HG03469 (cell line): ENCODE measurements around the gene RAI1.
"Not testable (repeated sequence)": the region's sequence is repeated elsewhere in the genome, so short reads cannot be mapped to it uniquely, and the experiment has no call there.

Experiments
- ATAC-seq: cut with Tn5 transposase; IDR thresholded peaks from one replicate; pipeline ENCODE4 v1.9.1; 2021; ENCODE audit warnings: mild to moderate bottlenecking, moderate library complexity, moderate number of reproducible peaks; ENCODE audit not compliant: unreplicated experiment

RAI1 gene

DNA sequence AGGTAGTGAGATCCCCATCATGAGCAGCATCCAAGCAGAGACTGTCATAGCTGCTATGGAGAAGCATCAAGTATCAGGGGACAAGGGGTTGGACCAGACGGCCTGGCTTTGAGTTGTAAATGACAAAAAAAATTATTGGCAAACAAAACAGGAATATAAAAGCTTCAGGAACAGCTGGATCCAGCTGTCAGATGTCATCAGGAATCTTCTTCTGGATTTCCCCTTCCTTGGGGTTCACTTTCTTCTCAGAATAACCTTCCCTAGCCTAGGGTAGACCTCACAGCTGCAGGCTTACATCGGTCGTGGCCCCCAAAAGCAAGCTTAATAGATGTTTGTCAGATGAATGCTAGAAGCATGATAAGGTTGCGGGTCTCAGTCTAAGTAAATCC lies 17.2 kb upstream of the RAI1 start:
- no peak for ATAC-seq

DNA sequence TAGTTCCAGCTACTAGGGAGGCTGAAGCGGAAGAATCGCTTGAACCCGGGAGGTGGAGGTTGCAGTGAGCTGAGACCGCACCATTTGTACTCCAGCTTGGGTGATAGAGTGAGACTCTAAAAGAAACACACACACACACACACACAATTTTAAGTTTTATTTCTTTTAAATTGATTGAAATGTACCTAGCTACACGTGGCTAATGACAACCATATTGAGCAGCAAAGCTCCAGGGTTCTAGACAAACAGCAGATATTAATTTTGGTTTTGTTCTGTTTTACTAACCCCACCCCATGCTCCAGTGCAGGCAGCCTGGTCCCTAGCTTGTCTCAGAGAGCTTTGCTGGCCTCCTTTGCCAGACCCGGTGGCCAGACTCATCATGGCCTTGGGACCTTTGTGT lies 16.0 kb upstream of the RAI1 start:
- no peak for ATAC-seq

DNA sequence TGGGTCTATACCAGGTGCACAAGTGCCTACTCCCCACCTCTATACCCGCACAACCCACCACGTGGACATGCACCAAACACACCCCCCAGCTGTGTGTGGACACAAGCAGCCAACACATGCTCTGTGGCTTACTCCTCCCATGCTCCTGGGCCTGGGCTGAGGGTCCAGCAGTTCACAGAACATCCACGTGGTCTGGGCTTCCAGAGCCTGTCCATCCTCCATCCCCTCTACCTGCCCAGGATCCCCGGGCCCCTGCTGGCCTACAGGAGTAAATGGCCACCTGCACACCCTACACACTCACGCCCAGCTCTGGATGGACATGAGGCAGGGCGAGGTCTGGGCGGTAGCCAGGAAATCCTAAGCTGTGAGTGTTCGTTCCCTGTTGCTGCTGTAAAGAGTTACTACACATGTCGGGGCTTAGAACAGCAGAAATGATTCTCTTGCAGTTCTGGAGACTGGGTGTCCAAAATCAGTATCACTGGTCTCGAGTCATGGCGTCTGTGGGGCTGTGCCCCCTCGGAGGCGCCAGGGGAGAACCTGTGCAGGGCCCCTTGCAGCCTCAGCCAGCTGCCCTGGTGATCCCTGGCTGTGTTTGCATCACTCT lies 15.0 kb upstream of the RAI1 start:
- no peak for ATAC-seq

DNA sequence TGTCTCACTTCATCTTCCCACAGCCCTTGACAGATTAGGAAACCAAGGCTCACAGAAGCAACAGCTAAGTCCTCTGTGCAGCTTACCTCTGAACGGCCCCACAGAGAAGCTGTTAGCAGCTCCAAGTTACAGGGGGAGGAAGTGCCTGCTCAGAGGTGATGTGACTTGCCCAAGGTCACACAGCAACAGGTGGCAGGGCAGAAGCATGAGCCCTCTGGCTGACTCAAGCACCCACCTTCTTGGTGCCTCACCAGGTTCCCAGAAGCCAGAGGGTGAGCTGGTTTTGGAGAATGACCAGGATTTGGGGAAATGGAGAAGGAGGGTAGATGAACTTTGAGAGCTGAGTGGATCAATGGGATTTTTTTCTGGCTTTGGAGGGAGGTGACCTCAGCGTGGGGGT lies 14.0 kb upstream of the RAI1 start:
- no peak for ATAC-seq

DNA sequence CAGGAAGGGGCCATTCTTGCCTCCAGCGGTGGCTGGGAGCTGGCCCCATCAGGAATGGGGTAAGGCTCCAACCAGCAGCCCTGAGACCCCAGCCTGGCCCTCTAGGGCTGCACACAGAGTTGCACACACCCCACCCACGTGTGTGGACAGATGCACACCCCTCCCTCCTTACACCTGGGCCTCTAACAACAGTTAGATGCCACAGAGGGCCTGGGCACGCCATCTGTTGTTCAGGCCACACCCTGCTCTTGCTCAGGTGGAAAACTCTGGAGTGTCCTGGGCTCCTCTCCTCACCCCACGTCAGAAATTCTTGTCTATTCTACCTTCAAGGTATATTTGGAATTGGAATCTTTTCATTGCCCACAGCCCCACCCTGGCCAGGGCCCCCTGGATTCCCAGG lies 13.3 kb upstream of the RAI1 start:
- ATAC-seq = no peak

DNA sequence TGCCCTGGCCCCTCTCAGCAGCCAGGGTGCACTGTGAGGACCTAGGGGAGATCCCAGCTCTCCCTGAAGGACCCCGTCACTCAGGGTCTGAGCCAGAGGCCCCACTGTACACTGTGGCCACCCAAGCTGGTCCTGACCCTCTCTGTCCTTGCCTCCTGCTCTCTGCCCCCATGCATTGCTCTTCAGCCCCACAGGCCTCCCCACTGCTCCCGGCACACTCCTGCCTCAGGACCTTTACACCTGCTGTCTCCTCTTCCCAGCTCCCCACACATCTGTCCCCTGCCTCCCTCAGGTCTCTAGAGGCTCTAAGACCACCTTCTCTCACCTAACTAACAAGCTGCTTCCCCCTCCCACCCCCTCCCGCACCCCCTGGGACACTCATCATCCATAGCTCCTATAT lies 12.9 kb upstream of the RAI1 start:
- no peak for ATAC-seq

DNA sequence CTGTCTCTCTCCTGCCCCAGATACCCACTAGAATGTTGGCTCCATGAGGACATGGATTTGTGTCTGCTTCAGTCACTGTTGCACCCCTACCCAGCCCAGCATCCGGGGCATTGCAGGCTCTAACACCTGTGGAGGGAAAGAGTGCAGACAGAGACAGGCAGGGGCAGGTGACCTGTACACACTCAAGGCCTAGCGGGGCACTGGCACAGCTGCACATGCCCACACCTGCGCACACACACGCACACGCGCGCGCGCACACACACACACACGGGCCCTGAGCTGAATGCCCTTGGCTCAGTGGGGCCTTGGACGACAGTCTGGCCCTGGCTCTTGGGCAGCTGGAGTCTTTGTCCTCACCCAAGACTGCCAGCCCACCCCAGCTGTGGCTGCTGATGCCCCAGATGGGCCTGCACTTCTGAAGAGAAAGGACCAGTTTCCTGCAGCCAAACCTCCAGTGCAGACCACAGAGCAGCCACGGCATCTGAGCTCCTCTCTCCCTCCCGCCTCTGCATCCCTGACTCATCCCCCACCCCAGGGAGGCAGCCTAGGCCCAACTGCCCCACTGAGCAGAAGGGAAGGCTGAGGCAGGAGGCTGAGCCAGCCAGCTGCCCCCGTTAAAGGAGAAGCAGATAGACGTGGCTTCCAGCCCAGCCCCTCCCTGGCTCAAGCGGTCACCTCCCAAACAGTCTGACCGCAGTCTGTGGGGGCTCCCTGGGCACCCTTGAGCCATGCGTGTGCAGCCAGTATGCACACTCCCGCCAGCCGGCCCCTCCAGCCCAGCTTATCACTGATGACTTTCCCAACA lies 12.3 kb upstream of the RAI1 start:
- ATAC-seq = no peak

DNA sequence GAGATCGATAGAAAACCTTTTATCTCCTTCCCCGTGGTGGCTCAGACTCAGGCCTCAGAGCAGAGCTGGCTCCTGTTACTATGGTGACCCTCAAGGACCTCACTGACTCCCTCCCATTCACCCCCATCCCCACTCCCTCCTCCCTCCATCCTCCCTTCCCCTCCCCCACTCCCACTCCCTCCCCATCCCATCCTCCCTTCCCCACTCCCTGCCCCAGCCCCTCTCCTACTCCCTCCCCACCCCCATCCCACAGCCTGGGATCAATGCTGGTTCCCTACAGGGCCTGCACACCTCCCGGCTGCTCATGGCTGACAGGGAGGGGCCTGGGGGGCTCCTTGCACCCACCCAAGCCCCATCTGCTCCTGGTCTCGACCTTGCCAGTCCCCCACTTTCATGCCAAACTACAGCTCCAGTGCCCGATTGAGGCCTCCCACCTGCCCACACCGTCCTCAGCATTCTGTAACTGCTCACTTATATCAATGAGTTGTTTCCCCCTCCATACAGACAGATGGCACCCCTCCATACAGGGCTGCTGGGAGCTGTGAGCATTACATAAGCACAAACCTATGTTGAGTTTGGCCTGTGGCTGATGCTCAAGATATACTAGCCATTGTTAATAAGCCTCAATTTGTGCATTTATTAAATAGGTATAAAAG lies 11.6 kb upstream of the RAI1 start:
- ATAC-seq = no peak

DNA sequence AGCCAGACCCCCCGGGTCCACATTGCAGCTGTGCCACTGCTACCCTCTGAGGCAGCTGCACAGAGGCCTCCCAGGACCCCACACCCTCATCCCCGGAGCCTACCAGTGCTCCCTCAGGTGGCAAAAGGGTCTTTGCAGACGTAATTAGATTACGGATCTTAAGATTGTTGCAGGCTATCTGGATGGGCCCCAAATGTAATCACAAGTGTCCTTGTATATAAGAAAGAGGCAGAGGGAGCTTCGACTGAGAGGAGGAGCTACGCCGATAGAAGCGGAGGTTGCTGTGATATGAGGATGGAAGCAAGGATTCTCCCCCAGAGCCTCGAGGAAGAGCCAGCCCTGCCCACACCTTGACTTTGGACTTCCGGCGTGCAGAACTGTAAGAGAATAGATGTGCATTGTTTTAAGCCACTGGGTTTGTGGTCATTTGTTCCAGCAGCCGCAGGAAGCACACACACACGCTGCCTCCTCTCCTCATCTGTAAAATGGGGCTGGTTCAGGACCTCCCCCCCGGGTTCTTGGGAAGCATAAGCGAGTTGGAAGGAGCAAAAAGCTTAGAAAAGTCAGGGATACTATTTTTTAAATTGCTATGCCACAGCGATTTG lies 10.5 kb upstream of the RAI1 start:
- ATAC-seq = no peak

DNA sequence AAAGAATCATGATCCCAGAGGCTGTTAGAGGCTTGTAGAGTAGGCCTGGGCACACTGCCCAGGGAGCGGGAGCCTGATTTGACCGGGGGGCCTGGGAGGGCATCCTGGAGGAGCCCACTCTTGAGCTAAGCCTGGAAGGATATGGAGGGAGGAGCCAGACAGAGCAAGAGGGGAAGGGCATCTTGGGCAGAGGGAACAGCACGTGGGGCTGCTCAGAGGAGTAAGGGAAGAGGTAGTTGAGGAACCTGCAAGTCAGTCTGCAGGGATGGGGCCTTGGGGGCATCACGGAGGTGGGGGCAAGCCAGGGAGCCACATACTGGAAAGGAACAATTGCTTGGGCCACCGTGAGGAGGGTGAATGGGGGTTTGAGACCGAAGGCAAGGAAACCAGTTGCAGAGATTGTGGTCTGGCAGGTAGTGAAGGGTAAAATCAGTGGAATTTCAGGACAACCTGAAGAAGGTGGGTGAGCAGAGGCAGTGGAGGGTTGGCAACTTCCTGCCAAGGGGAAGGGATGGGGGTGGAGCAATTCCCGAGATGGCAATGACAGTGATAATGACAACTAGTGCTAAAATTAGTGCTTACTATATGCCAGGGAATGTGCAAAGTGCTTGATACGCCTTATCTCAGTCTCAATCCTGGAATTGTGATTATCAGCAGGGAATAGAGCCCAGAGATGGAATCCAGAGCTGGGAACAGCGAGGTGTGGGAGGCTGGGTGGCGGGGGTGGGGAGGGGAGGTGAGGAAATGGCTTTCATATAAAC lies 9.7 kb upstream of the RAI1 start:
- ATAC-seq = no peak

DNA sequence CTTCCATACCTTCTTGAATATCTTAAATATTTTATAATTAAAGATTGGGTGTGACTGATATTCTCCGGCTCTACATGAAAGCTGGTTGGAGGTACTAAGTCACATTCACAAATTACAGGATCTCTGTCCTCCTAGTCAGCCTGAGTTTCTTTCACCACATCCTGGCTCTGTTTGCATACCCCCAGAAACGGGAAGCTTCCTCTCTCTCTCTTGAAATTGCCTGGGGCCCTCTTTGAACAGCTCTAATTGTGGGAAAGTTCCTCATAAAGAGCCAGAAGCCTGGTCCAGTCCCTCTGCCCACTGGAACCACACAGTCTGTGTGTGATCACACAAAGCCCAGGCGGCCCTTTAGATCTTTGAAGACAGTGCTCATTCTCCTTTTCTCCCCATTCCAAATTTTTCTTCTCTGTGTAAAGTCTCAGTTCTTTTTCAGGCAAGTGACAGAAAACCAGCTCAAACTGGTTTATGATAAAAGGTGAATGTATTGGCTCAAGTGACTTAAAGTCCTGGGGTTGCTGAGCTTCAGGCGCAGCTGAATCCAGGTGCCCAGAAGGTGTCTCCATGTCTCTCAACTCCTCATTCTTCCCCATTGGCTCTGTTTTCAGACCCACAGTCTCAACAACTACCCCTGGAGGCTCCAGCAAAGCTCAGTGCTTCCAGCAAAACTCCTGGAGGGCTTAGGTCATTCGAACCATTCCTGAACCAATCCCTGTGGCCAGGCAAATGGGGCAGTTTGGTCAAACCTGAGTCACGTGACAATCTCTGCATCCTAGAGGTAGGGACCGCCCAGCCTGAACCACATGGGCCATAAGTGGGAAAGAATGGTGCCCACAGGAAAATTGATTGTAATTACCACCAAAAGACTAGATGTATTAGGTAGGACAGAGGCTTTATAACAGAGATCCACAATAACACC lies 8.5 kb upstream of the RAI1 start:
- ATAC-seq = no peak

DNA sequence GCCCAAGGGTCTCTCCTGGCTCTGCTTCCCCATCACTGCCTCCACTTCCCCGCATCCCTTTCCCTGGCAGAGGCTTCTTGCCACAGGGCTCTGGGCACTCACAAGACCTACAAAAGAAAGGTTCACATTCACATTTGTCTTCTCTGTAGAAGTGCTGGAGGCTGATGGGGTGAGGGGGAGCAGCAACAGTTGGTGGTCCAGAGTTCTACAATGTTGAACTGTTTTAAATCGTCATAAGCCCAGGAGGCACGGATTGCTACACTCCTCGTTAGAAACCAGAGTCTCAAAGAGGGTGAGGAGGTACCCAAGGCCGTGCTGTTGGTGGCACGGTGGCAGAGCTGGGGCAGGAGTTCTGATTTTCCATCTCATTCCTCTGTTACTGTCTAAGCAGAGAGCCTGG lies 5.8 kb upstream of the RAI1 start:
- no peak for ATAC-seq

DNA sequence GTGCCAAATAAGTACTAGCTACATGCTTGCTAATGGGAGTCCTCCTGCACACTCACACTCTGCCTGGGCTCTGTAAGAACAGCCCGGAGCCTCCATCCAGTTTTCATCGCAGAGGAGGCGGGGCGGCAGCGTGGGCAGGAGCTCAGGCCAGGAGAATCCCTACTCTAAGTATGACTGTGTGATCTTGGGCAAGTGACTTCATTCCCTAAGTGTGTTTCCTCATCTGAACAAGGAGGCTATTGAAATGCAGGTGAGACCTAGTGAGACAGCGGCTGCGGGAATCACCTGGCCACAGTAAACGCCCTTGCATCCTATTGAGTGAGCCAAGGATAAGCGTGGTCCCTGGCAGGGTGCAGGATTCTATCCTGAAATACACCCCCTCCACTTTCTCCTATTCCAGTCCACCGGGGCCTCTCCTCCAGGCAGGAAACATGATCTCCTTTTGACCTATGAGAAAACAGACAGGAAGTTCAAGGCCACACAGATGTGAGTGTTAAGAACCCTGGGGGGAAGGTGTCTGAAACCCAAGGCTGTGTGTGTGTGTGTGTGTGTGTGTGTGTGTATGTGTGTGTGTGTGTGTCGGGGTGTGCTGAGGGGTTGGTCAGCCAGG lies 5.2 kb upstream of the RAI1 start:
- ATAC-seq = no peak

DNA sequence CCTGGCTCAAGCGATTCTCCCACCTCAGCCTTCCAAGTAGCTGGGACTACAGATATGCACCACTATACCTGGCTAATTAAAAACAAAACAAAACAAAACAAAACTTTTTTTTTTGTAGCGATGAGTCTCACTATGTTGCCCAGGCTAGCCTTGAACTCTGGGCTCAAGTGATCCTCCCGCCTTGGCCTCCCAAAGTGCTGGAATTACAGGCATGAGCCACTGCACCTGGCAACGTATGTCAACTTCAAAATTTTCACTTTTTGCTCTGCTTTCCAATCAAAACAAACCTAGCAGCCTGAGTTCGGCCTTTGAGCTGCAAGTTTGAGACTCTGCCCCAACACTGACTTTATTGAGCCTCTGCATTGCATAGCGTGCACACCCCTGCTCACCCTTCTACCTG lies 4.5 kb upstream of the RAI1 start:
- no peak for ATAC-seq

DNA sequence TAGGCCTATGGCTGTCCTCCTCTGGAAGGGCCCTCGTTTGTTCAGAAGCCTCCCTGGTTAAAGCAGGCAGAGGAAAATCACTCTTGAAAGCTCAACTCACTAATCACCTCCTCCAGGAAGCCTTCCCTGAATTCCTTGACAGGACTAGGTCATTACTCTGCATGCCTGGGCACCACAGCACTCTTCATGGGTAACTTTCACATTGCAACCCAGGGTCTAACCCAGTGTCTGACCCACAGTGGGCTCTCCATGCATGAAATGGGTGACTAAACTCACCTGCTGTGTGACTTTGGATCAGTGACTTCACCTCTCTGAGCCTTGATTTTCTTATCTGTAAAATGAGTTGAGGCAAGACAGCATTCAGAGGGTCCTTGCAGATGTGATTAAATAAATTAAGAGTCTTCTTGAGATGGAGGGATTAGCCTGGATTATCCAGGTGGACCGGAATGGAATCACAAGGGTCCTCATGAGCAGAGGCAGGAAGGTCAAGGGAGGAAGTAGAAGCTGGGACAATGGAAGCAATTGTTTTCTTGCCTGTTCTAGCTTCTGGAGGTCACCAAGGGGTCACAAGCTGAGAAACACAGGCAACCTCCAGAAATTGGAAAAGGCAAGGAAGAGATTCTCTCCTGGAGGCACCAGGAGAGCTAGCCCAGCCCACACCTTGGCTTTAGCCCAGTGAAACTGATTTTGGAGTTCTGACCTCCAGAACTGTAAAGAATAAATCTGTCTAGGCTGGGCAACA lies 3.8 kb upstream of the RAI1 start:
- ATAC-seq = no peak

DNA sequence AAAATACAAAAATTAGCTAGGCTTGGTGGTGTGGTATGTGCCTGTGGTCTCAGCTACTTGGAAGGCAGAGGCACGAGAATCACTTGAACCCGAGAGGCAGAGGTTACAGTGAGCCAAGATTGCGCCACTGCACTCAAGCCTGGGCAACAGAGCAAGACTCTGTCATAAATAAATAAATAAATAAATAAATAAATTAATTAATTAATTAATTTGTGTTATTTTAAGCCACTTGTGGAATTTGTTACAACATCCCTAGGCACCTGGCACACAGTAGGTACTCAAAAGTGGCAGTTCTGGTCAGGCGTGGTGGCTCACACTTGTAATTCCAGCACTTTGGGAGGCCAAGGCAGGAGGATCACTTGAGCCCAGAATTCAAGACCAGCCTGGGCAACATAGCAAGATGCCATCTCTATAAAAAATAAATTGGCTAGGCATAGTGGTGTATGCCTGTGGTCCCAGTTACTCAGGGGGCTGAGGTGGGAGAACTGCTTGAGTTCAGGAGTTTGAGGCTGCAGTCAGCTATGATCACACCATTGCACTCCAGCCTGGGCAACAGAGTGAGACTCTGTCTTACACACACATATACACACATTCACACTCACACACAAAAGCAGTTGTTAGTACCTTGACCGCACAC lies 3.1 kb upstream of the RAI1 start:
- ATAC-seq = not testable (repeated sequence)

DNA sequence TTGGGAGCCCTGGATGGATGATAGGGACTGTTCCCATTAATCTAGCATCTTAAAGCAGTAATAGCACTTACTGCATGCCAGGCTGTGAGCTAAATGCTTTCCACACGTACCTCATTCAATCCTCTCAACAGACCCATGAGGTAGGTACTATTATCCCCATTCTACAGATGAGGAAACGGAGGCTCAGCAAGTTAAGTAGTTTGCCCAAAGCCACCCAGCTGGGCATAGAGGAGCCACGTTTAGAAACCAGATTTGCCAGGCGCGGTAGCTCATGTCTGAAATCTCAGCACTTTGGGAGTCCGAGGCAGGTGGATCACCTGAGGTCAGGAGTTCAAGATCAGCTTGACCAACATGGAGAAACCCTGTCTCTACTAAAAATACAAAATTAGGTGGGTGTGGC lies 2.0 kb upstream of the RAI1 start:
- ATAC-seq = no peak

DNA sequence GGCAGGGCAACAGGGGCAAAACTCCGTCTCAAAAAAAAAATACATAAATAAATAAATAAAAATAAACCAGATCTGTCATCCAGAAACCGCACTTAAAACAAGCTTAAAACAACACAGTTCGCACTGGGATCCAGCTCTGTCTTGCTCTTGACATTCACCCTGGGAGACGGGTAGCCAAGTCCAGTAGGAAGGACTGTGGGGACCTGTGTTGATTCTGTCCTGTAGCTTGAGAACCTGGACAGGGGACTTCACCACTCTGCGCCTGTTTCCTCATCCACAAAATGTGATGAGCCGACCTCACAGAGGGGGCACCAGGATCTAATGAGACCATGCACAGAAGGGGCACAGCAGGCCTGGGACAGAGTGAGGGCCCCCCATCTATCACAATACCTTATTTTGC lies 1.5 kb upstream of the RAI1 start:
- no peak for ATAC-seq
